HepG2 (cell line): ENCODE data around the gene ARMH1.

Source experiments
- NR1H2 ChIP-seq: sonication (generic); formaldehyde crosslinking; IDR thresholded peaks from 2 replicates; pipeline ENCODE4 v1.8.1; 2022; ENCODE audit warnings: low read depth, missing genetic modification reagents, borderline replicate concordance
- TOE1 ChIP-seq: sonication (generic); formaldehyde crosslinking; IDR thresholded peaks from 2 replicates; pipeline ENCODE4 v1.4.0; 2020; ENCODE audit warnings: mild to moderate bottlenecking, missing genetic modification reagents
- ZNF24 ChIP-seq: fragments of 450-650 bp; IDR thresholded peaks from 2 replicates; pipeline ENCODE4 v1.6.1; 2017; ENCODE audit warnings: antibody characterized with exemption, mild to moderate bottlenecking

DNA sequence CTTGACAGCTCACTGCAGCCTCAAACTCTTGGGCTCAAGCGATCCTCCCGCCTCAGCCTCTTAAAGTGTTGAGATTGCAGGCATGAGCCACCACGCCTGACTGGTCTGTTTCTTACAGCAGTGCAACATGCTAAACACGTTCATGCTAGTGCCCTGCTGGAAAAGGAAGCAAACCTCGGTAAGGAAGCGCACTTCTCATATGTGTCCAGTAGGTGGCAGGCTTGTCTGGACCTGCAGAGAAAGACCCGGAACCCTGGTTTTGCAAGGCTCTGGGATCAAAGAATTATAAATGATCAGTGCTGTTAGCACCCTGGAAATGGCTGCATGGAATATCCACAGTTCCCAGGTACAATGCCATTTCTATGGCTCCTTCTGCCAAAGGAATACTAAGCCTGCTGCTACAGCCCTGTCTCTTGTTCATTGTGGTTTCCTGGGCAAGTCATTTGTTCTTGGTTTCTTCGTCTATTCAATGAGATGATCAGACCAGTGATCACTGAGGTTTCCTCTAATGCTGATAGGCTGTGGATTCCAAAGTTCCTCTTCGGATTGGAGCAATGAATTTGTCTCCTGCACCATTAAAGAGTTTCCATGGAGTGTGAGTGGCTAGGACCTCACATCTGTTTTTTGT, 40.5 kb downstream of the ARMH1 start:
- TF ChIP-seq NR1H2 (CRISPR knock-in tag), result no peak
- TF ChIP-seq TOE1 (CRISPR knock-in tag), result no peak
- no peak for TF ChIP-seq ZNF24
